KBM-7 (cell line): ENCODE measurements around the gene KNSTRN.

Experiments used
- DNase-seq: peaks from one replicate; pipeline ENCODE4 v3.0.0-alpha.2; 2015
- in situ Hi-C: fragments of 300-500 bp; cut with MboI; formaldehyde crosslinking; loops from 2 replicates; pipeline ENCODE4 v1.14.3; 2020; ENCODE audit warnings: low sequenced_read_pairs, low pct_unique_long_range_greater_than_20kb, mixed read lengths

KNSTRN gene

GRCh38 chr15:40440743-40441564 is 58.4 kb downstream of the KNSTRN start, which contains the start of gene BAHD1:
Gene BAHD1 (plus strand): TSS chr15:40440953. CDS start chr15:40458465, 17,512 bp downstream.
- in situ Hi-C loops = no loop called here
- DNase-seq = peak; percentile 95

- in situ Hi-C loops = no loop called here
- DNase-seq = no peak
These were observed 59.3 kb downstream of the KNSTRN start for GRCh38 chr15:40441565-40442531.

- in situ Hi-C loops = no loop called here
- no peak for DNase-seq
These were observed 60.7 kb downstream of the KNSTRN start for GRCh38 chr15:40443255-40443654.

- in situ Hi-C loops = no loop called here
- no peak for DNase-seq
These were observed 61.3 kb downstream of the KNSTRN start for GRCh38 chr15:40443846-40444245.
